ENCODE measurements around the gene PCDHGA1. TPM values are rescaled to one million over a fixed set of nuclear protein-coding genes. Genes with fewer than 3 reads are reported as not detected.

Gene PCDHGA1
- total RNA-seq, 2 experiments from 2014 or later: 0.07 TPM; not detected in 1

GRCh38 chr5:141524604-141525597 lies 194.6 kb downstream of the PCDHGA1 start:
- intact Hi-C loops (cut with micrococcal nuclease): no loop called here
- peaks cover 72% of the 10 kb centered on the region for H3K36me3 Mint-ChIP-seq (ENCODE audit: low read depth)
- POLR2A ChIA-PET: interaction anchor here (0.6 to 2.5 kb wide), 2 partner anchors 11 to 25 kb away, joined by 3 to 14 read pairs; no protein-coding TSS in a partner anchor

GRCh38 chr5:141525653-141526052 lies 195.3 kb downstream of the PCDHGA1 start:
- peaks cover 42% of the 10 kb centered on the region for H3K4me1 Mint-ChIP-seq (ENCODE audit: low read depth)
- DNase-seq: no peak
- H3K9me3 Mint-ChIP-seq: no peaks in the 10 kb centered on the region
- no peaks in the 10 kb centered on the region for H3K27me3 Mint-ChIP-seq
- CTCF ChIA-PET: interaction anchor here (0.6 to 8.3 kb wide), 12 partner anchors 8 to 176 kb away, joined by 3 to 122 read pairs (median 6); partner anchors contain the start of genes PCDHGA10, PCDHGA12, PCDHGB1 and PCDHGB5
- peaks cover 65% of the 10 kb centered on the region for H3K36me3 Mint-ChIP-seq (ENCODE audit: low read depth)
- no peak for ATAC-seq
- H3K4me3 Mint-ChIP-seq: no peak overlapping the region
- intact Hi-C loops (cut with micrococcal nuclease): no loop called here
- H3K27ac Mint-ChIP-seq: peak overlapping the region; percentile 56
- TF ChIP-seq CTCF (IDR thresholded peaks at IDR 0.05): no peak
- POLR2A ChIA-PET: interaction anchor here (0.6 kb wide), 1 partner anchor 24 kb away, joined by 3 read pairs; no protein-coding TSS in a partner anchor

More at GRCh38 chr5:141524604-141525597, 194.6 kb downstream of the PCDHGA1 start:
- ATAC-seq (peak; percentile 72), DNase-seq (peak; percentile 54)
- CTCF ChIA-PET: interaction anchor here (1.0 to 8.3 kb wide), 28 partner anchors 9 to 439 kb away, joined by 3 to 122 read pairs (median 5); partner anchors contain the start of genes PCDHB9, PCDHGA10, PCDHGA11 and PCDHGA12
- peaks cover 44% of the 10 kb centered on the region for H3K4me1 Mint-ChIP-seq (ENCODE audit: low read depth)
- peak; percentile 99 for TF ChIP-seq CTCF (IDR thresholded peaks at IDR 0.05)
- no peak overlapping the region for H3K4me3 Mint-ChIP-seq
- H3K27ac Mint-ChIP-seq: peak overlapping the region; percentile 56
- no peaks in the 10 kb centered on the region for H3K9me3 Mint-ChIP-seq
- no peaks in the 10 kb centered on the region for H3K27me3 Mint-ChIP-seq

GRCh38 chr5:141527426-141527825 lies 197.1 kb downstream of the PCDHGA1 start:
- intact Hi-C loops (cut with micrococcal nuclease): no loop called here
- H3K9me3 Mint-ChIP-seq: no peaks in the 10 kb centered on the region
- no peak for TF ChIP-seq CTCF (IDR thresholded peaks at IDR 0.05)
- H3K27ac Mint-ChIP-seq: no peak overlapping the region
- ChIA-PET CTCF (interaction anchor here (0.6 to 2.5 kb wide), 8 partner anchors 15 to 340 kb away, joined by 3 to 10 read pairs (median 5); partner anchors contain the start of genes PCDHB9, PCDHGA11, PCDHGA12 and PCDHGB6), POLR2A (interaction anchor here (0.6 to 0.8 kb wide), 3 partner anchors 13 to 668 kb away, joined by 3 to 4 read pairs (median 3); no protein-coding TSS in a partner anchor)
- no peaks in the 10 kb centered on the region for H3K27me3 Mint-ChIP-seq
- no peak for ATAC-seq
- no peak for DNase-seq
- H3K4me1 Mint-ChIP-seq (ENCODE audit: low read depth): peaks cover 26% of the 10 kb centered on the region
- H3K36me3 Mint-ChIP-seq (ENCODE audit: low read depth): peaks cover 49% of the 10 kb centered on the region
- H3K4me3 Mint-ChIP-seq: no peak overlapping the region

GRCh38 chr5:141528291-141528984 lies 198.1 kb downstream of the PCDHGA1 start:
- H3K36me3 Mint-ChIP-seq (ENCODE audit: low read depth): peaks cover 44% of the 10 kb centered on the region
- ChIA-PET CTCF (interaction anchor here (0.8 to 2.5 kb wide), 6 partner anchors 16 to 120 kb away, joined by 3 to 10 read pairs (median 7); partner anchors contain the start of genes PCDHGA11, PCDHGA12 and PCDHGB6), POLR2A (no interaction called here)
- H3K27me3 Mint-ChIP-seq: no peaks in the 10 kb centered on the region
- intact Hi-C loops (cut with micrococcal nuclease): no loop called here
- no peak for TF ChIP-seq CTCF (IDR thresholded peaks at IDR 0.05)
- no peaks in the 10 kb centered on the region for H3K9me3 Mint-ChIP-seq
- DNase-seq (no peak), ATAC-seq (no peak)
- H3K4me3 Mint-ChIP-seq: no peak overlapping the region
- no peak overlapping the region for H3K27ac Mint-ChIP-seq
- peaks cover 17% of the 10 kb centered on the region for H3K4me1 Mint-ChIP-seq (ENCODE audit: low read depth)

All from activated CD8-positive, alpha-beta T cell treated with anti-CD3 and anti-CD28 coated beads for 36 hours (primary cell).